ENCODE measurements around the gene FAIM2. TPM values are rescaled to one million over a fixed set of nuclear protein-coding genes. Genes with fewer than 3 reads are reported as not detected.
A peak's percentile ranks its signal among the peaks of the same experiment; 100 is the strongest.

The FAIM2 gene
- total RNA-seq, 5 donors from 2014 or later (not counting 1 experiment from before 2014, with no cell fraction given): 0.25 to 0.30 TPM; not detected in 3

DNA sequence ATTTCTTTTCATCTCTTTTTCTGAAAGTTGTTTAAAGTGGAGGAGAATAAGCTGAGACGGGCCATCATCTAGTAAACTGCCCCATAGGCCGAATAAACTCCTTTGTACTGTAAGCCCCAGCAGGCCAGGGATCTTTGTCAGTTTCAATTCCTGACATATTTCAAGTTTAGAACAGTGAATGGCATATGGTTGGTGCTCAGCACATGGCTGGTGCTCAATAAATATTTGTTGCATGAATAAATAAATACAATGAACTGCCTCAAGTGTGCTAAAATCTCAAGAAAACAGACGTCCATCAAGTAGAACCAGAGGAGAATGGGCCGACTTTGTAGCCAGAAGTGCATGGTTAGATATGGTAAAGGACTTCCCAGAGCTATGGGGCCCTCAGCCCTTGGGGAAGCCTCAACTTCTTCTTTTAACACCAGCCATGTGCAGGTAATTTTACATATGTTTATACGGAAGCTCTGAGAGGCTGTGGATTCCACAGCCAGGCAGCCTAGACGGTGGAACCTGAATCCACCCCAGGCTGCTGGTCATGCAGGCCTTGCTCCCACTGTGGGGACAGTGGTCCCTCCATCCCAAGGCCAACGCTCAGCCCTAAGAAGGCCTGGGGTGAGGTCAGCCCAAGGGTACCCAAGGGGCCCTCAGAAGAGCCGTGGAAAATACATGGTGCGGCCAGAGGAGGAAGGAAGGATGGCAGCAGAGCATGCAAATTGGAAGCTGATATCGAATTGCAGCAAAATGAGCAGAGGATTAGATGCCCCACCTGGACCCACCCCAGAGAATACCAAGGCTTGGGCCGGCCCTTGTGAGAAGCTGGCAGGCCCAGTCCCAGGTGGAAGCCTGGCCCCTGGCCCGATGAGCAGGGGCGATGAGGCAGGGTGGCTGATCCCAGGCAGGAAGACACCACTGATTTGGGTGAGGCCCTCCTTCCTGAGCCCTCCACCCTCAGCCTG lies 38.1 kb upstream of the FAIM2 start:
- 89% methylated on average over 7 of the region's 13 CpGs for WGBS (ENCODE audit: insufficient coverage)

DNA sequence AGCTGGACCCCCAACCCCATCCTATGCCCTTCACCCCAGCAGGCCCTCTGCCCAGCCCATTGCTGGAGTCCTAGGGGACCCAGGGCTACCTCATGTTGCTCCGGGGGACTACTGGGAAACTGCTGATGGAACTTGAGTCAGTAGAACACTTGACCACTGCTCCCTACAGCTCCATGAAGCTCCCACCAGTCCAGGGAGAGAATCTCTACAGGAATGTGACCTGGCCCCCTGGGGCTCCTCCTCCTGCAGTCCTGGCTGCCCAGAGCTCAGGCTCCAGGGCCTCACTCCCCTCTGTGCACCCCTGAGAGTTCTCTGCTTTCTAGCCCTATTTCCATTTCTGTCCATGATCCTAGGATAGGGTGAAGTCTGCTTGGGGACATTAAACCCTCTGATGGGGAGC lies 36.0 kb upstream of the FAIM2 start:
- ATAC-seq (replicated peaks in 1 of 4) (no peak), DNase-seq (no peak)
- H3K27ac Mint-ChIP-seq: no peak overlapping the region
- peaks cover under 1 to 32% (median 15%) of the 10 kb centered on the region in 3 donors for H3K4me1 Mint-ChIP-seq
- no peaks in the 10 kb centered on the region for H3K36me3 Mint-ChIP-seq
- H3K4me3 ChIP-seq (ENCODE audit: control insufficient read depth in 1 of 2, extremely low read depth in 1 of 2, low read length in 1 of 2): no peak overlapping the region
- peaks cover 2 to 8% of the 10 kb centered on the region in 2 donors for H3K27me3 Mint-ChIP-seq
- no peaks in the 10 kb centered on the region for H3K9me3 Mint-ChIP-seq
- H3K27me3 ChIP-seq (replicated peaks in 1 of 2; ENCODE audit: control insufficient read depth in 2 of 2, extremely low read depth in 1 of 2, insufficient read depth in 2 of 2, low read length in 1 of 2): peaks cover 0 to 11% of the 10 kb centered on the region in 2 experiments
- ChIA-PET CTCF (no interaction called here), POLR2A (no interaction called here)
- H3K4me1 ChIP-seq (ENCODE audit: control insufficient read depth in 1 of 2, extremely low read depth in 1 of 2, insufficient read depth in 2 of 2, low read length in 2 of 2): peaks cover 0 to 12% of the 10 kb centered on the region in 2 experiments
- no peaks in the 10 kb centered on the region for H3K36me3 ChIP-seq (ENCODE audit: control insufficient read depth in 2 of 2, extremely low read depth in 1 of 2, insufficient read depth in 1 of 2, low read length in 1 of 2)
- WGBS (ENCODE audit: insufficient coverage): 100% methylated on average over 1 of the region's 1 CpG
- H3K9me3 ChIP-seq: no peaks in the 10 kb centered on the region
- H3K4me3 Mint-ChIP-seq: no peak overlapping the region
- no peak overlapping the region for H3K27ac ChIP-seq (ENCODE audit: low read length)

More for the DNA sequence above, 38.1 kb upstream of the FAIM2 start:
- ChIA-PET POLR2A (no interaction called here), CTCF (interaction anchor here in 1 of 2 donors (0.6 kb wide), 1 partner anchor 122 kb away, joined by 3 read pairs; no protein-coding TSS in a partner anchor)
- no peak for DNase-seq
- H3K4me1 ChIP-seq (ENCODE audit: control insufficient read depth in 1 of 2, extremely low read depth in 1 of 2, insufficient read depth in 2 of 2, low read length in 2 of 2): peaks cover 0 to 21% of the 10 kb centered on the region in 2 experiments
- no peak for ATAC-seq (replicated peaks in 1 of 4)
- no peak overlapping the region for H3K4me3 Mint-ChIP-seq
- H3K36me3 Mint-ChIP-seq: no peaks in the 10 kb centered on the region
- H3K4me3 ChIP-seq (ENCODE audit: control insufficient read depth in 1 of 2, extremely low read depth in 1 of 2, low read length in 1 of 2): no peak overlapping the region
- peaks cover 17 to 47% (median 29%) of the 10 kb centered on the region in 3 donors for H3K4me1 Mint-ChIP-seq
- peak overlapping the region in 1 of 2 donors; percentile 72 for H3K27ac Mint-ChIP-seq
- H3K27ac ChIP-seq (ENCODE audit: low read length): no peak overlapping the region
- H3K36me3 ChIP-seq (ENCODE audit: control insufficient read depth in 2 of 2, extremely low read depth in 1 of 2, insufficient read depth in 1 of 2, low read length in 1 of 2): no peaks in the 10 kb centered on the region
- no peaks in the 10 kb centered on the region for H3K9me3 ChIP-seq
- no peaks in the 10 kb centered on the region for H3K27me3 Mint-ChIP-seq
- peaks cover 0 to 8% of the 10 kb centered on the region in 2 experiments for H3K27me3 ChIP-seq (replicated peaks in 1 of 2; ENCODE audit: control insufficient read depth in 2 of 2, extremely low read depth in 1 of 2, insufficient read depth in 2 of 2, low read length in 1 of 2)
- H3K9me3 Mint-ChIP-seq: no peaks in the 10 kb centered on the region

DNA sequence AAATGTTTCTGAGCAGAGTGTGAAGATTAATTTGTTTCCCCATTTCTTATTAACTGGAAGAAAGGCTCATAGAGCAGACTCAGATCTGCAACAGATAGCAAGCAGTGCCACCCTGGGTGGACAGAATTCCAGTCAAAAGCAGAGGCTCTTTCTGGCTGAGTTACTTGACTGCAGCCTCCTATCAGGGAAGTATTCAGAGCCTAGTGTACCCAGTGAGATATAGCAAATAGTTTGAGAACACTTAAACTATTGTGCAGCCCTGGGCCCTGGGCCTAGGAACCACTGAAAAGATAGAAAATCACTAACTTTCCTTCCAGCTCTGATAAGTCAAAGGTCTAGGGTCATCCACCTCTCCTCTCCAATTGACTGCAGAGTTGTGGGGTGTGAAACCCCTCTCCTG lies 35.6 kb upstream of the FAIM2 start:
- Mint-ChIP-seq H3K9me3 (no peaks in the 10 kb centered on the region), H3K27me3 (peaks cover 2 to 11% of the 10 kb centered on the region in 2 donors), H3K27ac (no peak overlapping the region), H3K36me3 (no peaks in the 10 kb centered on the region), H3K4me1 (peaks cover 0 to 28% (median 12%) of the 10 kb centered on the region in 3 donors), H3K4me3 (no peak overlapping the region)
- ChIA-PET POLR2A (interaction anchor here in 1 of 2 donors (0.5 kb wide), 1 partner anchor 11 kb away, joined by 6 read pairs; no protein-coding TSS in a partner anchor), CTCF (no interaction called here)
- H3K9me3 ChIP-seq: no peaks in the 10 kb centered on the region
- DNase-seq (no peak), ATAC-seq (replicated peaks in 1 of 4) (no peak)
- no peak overlapping the region for H3K4me3 ChIP-seq (ENCODE audit: control insufficient read depth in 1 of 2, extremely low read depth in 1 of 2, low read length in 1 of 2)
- H3K36me3 ChIP-seq (ENCODE audit: control insufficient read depth in 2 of 2, extremely low read depth in 1 of 2, insufficient read depth in 1 of 2, low read length in 1 of 2): no peaks in the 10 kb centered on the region
- H3K4me1 ChIP-seq (ENCODE audit: control insufficient read depth in 1 of 2, extremely low read depth in 1 of 2, insufficient read depth in 2 of 2, low read length in 2 of 2): peaks cover 0 to 11% of the 10 kb centered on the region in 2 experiments
- H3K27me3 ChIP-seq (replicated peaks in 1 of 2; ENCODE audit: control insufficient read depth in 2 of 2, extremely low read depth in 1 of 2, insufficient read depth in 2 of 2, low read length in 1 of 2): peaks cover 0 to 11% of the 10 kb centered on the region in 2 experiments
- no peak overlapping the region for H3K27ac ChIP-seq (ENCODE audit: low read length)

DNA sequence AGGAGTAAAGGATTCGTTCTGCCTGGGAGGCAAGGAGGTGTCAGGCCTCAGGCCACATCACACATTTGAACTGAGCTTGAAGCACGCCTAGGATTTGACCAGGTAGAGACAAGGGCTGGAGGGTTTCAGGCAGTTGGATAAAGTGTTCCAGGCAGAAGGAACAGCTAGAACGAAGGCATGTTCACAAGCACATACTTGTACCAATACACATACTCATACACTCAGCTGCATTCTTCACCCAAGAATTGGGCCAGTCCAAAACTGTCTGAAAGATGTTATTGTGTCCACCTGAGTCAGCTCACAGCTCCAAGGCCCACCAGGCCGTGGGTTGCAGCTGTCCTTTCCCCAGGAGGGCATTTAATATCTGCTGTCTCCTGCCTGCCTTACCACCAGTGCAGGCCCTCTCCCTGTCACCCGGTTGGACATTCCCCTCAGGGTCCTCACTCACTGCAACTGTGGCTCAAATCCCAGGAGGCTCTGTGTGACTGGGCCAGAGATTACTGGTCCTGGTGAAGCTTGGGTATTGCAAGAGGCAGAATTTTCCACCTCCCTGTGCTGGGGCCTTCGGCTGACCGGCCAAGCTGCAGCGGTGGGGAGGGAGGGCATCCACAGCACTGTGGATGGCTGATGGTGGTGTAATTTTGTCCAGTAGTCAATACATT lies 34.1 kb upstream of the FAIM2 start:
- Histone ChIP-seq H3K36me3 (ENCODE audit: control insufficient read depth in 2 of 2, extremely low read depth in 1 of 2, insufficient read depth in 1 of 2, low read length in 1 of 2) (no peaks in the 10 kb centered on the region), H3K27ac (ENCODE audit: low read length) (no peak overlapping the region), H3K27me3 (replicated peaks in 1 of 2; ENCODE audit: control insufficient read depth in 2 of 2, extremely low read depth in 1 of 2, insufficient read depth in 2 of 2, low read length in 1 of 2) (peaks cover 0 to 6% of the 10 kb centered on the region in 2 experiments), H3K9me3 (no peaks in the 10 kb centered on the region), H3K4me1 (ENCODE audit: control insufficient read depth in 1 of 2, extremely low read depth in 1 of 2, insufficient read depth in 2 of 2, low read length in 2 of 2) (peaks cover 0 to 5% of the 10 kb centered on the region in 2 experiments), H3K4me3 (ENCODE audit: control insufficient read depth in 1 of 2, extremely low read depth in 1 of 2, low read length in 1 of 2) (no peak overlapping the region)
- H3K4me3 Mint-ChIP-seq: no peak overlapping the region
- ChIA-PET CTCF (interaction anchor here (0.5 to 1.2 kb wide), 2 partner anchors 8 to 173 kb away, joined by 3 to 4 read pairs; no protein-coding TSS in a partner anchor), POLR2A (no interaction called here)
- H3K27me3 Mint-ChIP-seq: peaks cover 4 to 11% of the 10 kb centered on the region in 2 donors
- ATAC-seq (replicated peaks in 1 of 4) (no peak), DNase-seq (no peak)
- no peak overlapping the region for H3K27ac Mint-ChIP-seq
- no peaks in the 10 kb centered on the region for H3K9me3 Mint-ChIP-seq
- H3K4me1 Mint-ChIP-seq: peaks cover 0 to 15% (median 4%) of the 10 kb centered on the region in 3 donors
- WGBS (ENCODE audit: insufficient coverage): 100% methylated on average over 1 of the region's 8 CpGs
- H3K36me3 Mint-ChIP-seq: no peaks in the 10 kb centered on the region

DNA sequence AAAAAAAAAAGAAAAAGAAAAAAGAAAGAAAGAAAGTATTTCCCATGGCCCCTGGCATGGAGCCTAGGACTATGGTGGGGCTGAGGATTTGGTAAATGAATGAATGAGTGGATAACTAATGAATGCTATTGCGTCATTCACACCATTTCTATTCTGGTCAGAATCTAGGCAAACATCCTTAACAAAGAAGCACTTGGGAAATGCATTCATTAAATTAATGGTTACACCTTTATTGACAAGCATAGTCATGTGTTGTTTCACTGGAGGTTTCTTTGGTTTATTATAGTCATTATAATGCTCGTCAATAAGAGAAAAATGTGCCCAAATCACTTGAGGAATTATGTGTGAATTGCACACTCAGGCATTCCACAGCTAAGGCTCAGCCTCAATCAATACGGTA lies 33.2 kb upstream of the FAIM2 start:
- H3K4me1 ChIP-seq (ENCODE audit: control insufficient read depth in 1 of 2, extremely low read depth in 1 of 2, insufficient read depth in 2 of 2, low read length in 2 of 2): no peaks in the 10 kb centered on the region
- no peak overlapping the region for H3K4me3 ChIP-seq (ENCODE audit: control insufficient read depth in 1 of 2, extremely low read depth in 1 of 2, low read length in 1 of 2)
- no peak overlapping the region for H3K27ac ChIP-seq (ENCODE audit: low read length)
- H3K9me3 ChIP-seq: no peaks in the 10 kb centered on the region
- Mint-ChIP-seq H3K9me3 (no peaks in the 10 kb centered on the region), H3K27me3 (peaks cover 4 to 11% of the 10 kb centered on the region in 2 donors), H3K36me3 (no peaks in the 10 kb centered on the region), H3K27ac (no peak overlapping the region), H3K4me1 (peaks cover 0 to 8% (median 0%) of the 10 kb centered on the region in 3 donors), H3K4me3 (no peak overlapping the region)
- POLR2A ChIA-PET: no interaction called here
- H3K36me3 ChIP-seq (ENCODE audit: control insufficient read depth in 2 of 2, extremely low read depth in 1 of 2, insufficient read depth in 1 of 2, low read length in 1 of 2): no peaks in the 10 kb centered on the region
- ATAC-seq (replicated peaks in 1 of 4): no peak
- CTCF ChIA-PET: interaction anchor here in 1 of 2 donors (1.2 kb wide), 1 partner anchor 9 kb away, joined by 3 read pairs; no protein-coding TSS in a partner anchor
- no peak for DNase-seq
- WGBS (ENCODE audit: insufficient coverage): no CpG with 5 or more reads among the region's 3 CpGs
- peaks cover 0 to 6% of the 10 kb centered on the region in 2 experiments for H3K27me3 ChIP-seq (replicated peaks in 1 of 2; ENCODE audit: control insufficient read depth in 2 of 2, extremely low read depth in 1 of 2, insufficient read depth in 2 of 2, low read length in 1 of 2)

DNA sequence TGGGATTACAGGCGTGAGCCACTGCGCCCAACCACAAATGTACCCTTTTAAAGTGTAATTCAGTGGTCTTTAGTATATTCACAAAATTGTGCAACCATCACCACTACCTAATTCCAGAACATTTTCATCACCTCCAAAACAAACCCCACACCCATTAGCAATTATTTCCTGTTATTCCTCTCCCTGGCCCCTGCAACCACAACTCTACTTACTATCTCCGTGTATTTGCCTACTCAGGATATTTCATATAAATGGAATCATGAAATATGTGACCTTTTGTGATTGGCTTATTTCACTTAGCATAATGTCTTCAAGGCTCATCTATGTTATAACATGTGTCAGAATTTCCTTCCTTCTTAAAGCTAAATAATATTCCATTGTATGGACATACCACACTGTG lies 30.8 kb upstream of the FAIM2 start:
- Mint-ChIP-seq H3K27me3 (peaks cover 4 to 11% of the 10 kb centered on the region in 2 donors), H3K36me3 (no peaks in the 10 kb centered on the region), H3K27ac (no peak overlapping the region), H3K9me3 (no peaks in the 10 kb centered on the region), H3K4me1 (no peaks in the 10 kb centered on the region), H3K4me3 (no peak overlapping the region)
- Histone ChIP-seq H3K4me1 (ENCODE audit: control insufficient read depth in 1 of 2, extremely low read depth in 1 of 2, insufficient read depth in 2 of 2, low read length in 2 of 2) (no peaks in the 10 kb centered on the region), H3K36me3 (ENCODE audit: control insufficient read depth in 2 of 2, extremely low read depth in 1 of 2, insufficient read depth in 1 of 2, low read length in 1 of 2) (no peaks in the 10 kb centered on the region), H3K27ac (ENCODE audit: low read length) (no peak overlapping the region), H3K9me3 (no peaks in the 10 kb centered on the region), H3K27me3 (replicated peaks in 1 of 2; ENCODE audit: control insufficient read depth in 2 of 2, extremely low read depth in 1 of 2, insufficient read depth in 2 of 2, low read length in 1 of 2) (peaks cover 3 to 7% of the 10 kb centered on the region in 2 experiments), H3K4me3 (ENCODE audit: control insufficient read depth in 1 of 2, extremely low read depth in 1 of 2, low read length in 1 of 2) (no peak overlapping the region)
- DNase-seq: no peak
- ATAC-seq (replicated peaks in 1 of 4): no peak
- ChIA-PET POLR2A (no interaction called here), CTCF (interaction anchor here in 1 of 2 donors (1.8 kb wide), 1 partner anchor 11 kb away, joined by 4 read pairs; no protein-coding TSS in a partner anchor)
- no CpG with 5 or more reads among the region's 3 CpGs for WGBS (ENCODE audit: insufficient coverage)
